Measurements from ENCODE around the gene SRSF1.
"Not testable (repeated sequence)": the region's sequence is repeated elsewhere in the genome, so short reads cannot be mapped to it uniquely, and the experiment has no call there.

The SRSF1 gene, protein sequence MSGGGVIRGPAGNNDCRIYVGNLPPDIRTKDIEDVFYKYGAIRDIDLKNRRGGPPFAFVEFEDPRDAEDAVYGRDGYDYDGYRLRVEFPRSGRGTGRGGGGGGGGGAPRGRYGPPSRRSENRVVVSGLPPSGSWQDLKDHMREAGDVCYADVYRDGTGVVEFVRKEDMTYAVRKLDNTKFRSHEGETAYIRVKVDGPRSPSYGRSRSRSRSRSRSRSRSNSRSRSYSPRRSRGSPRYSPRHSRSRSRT

DNA sequence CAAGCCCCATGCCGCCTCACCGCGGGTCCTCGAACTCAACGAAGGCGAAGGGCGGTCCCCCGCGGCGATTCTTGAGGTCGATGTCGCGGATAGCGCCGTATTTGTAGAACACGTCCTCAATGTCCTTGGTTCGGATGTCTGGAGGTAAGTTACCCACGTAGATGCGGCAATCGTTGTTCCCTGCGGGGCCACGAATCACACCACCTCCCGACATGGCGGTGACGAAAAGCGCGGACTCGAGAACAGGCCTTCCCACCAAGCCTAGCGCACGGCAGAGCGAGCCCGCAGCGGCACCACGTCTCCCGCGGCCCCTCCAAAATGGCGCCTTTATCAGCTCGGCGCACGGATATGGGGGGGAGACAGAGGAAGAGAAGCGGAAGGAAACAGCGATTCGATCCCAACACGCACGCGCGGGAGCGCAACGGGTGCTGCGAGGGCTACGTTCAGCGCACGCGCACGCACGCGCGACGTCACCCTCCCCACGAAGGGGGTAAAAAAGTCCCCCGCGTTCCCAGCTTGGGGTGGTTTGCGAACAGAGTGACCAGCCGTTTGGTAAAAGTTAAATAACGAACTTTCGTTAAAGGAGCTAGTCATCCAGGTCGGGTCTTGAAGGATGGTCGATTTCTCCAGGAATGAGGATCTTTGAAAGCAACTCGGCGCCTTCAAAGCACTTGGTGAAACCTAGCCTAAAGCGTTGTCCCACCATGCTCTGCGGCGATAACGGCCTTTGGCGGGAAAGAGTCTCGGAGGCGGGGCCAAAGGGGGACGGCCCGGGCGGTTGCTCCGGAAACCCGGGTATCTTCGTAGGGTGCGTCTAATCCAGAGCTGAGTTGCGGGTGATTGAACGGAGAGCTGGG lies at the start of gene SRSF1:
Gene SRSF1, minus strand, starts transcription at position 323 of the 857 bp plus-strand sequence. Its CDS starts 109 bp downstream, at position 214.
- DNase-seq = peak; percentile 98

DNA sequence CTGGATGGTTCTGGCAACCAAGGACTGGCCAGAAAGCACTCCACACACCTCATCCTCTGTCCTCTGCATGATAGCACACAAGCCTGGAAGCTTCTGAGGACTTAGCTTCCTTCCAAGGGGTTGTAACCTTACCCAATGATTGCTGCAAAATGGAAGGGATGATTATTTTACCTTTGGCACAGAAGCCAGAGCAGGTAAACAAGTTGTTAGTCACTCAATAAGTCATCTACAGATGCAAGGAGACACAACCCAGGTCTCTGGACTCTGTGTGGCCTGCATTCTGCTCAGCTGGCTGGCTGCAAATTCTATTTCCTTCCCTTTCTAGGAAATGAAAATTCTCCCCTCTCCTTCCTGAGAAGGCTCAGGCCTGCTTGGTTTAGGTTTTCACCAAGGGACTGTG lies 49.4 kb upstream of the SRSF1 start:
- no peak for DNase-seq

DNA sequence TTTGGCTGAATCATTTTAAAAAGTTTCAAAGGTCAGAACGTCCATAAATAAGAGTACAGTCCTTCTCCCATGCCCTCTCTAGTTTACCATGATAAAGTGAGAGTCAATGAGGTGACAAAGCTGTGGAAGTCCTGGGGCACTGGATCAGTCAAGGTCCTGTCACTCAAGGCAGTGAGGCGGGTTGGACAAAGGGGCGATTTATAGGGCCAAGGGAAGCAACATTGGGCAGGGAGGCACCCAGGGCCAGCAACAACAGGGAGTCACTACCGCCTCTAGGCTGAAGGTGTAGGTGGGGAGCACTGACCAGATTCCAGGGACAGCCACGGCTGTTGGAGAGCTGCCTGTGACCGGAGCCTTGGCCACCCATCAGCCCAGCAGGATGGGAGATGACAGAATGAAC lies 47.6 kb upstream of the SRSF1 start:
- DNase-seq = no peak

DNA sequence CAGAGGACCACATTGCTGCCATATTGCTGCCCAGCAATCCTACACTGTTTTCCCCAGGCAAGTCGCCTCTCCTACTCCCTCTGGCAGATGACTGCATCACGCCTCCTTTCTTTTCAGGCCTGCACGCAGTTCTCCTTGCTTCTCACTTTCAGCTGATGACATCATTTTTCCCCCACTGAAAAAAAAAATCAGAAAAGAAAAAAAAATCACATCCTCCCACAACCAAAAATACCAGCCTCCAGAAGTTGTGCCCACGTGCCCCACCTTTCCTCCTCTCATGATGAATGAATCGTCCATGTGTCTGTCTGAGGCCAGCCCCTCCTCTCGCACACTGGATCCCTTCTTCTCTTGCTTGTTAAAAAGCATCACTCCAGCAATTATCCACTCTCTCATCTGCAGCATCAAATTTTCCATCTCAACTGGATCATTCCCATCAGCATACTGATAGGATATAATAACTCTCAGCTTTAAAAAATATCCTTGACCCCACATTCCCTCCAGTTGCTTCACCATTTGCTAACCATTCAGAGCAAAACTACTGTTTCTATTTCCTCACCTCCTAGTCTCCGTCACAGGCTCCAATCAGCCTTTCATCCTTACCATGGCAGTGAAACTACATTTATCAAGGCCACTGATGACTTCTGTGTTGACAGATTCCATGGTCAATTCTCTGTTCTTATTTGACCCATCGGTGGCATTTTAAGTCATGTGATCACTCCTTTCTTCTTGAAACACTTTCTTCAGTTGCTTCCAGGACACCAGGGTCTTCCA lies 46.1 kb upstream of the SRSF1 start:
- DNase-seq = no peak

DNA sequence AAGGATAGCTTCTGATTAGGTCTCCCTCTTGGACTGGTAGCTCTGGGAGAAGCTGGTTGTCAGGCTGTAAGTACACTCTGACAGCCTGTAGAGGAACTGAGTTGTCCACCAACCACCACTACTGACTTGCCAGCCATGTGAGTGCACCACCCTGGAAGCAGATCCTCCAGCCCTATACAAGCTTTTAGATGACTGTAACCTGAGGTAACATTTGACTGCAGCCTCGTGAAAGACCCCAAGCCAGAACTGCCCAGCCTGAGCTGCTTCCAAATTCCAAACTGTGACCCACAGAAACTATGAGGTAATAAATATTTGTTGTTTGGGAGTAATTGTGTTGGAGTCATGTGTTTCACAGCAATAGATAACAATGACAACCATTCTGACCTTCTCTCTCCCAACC lies 45.4 kb upstream of the SRSF1 start:
- no peak for DNase-seq

DNA sequence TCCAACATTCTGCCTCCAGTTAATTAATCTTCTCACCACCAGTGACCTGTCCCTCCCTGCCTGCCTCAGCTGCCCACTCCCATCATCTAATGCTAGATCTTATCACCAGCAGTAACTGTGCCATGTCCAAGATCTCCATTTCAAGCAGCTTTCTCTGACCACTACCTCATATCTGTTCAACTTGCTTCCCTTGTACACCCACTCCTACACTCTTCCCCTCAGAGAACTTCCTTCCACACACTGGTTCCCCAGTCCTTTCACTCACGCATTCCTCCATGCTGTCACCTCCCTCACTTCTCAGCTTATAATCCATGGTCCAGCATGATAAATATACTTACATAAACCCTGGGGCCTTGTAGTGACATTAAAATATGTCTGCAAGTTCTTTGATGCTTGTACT lies 44.4 kb upstream of the SRSF1 start:
- DNase-seq = no peak

DNA sequence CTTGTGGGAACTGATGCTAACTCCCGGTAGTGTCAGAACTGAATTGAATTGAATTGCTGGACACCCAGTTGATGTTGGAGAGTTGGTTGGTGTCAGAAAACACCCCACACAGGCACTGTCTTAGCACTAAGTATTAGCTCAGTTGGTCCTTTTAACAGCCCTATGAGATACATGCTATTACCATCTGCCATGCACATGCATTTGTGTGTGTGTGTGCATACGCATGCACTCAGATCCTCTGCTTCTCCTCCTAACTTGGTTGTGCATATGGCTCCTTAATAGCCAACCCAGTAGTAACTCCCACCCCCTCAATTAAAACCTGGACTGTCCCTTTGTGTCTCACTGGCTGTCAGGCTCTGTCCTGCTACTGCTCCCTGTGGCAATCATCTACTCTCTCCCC lies 43.9 kb upstream of the SRSF1 start:
- no peak for DNase-seq

DNA sequence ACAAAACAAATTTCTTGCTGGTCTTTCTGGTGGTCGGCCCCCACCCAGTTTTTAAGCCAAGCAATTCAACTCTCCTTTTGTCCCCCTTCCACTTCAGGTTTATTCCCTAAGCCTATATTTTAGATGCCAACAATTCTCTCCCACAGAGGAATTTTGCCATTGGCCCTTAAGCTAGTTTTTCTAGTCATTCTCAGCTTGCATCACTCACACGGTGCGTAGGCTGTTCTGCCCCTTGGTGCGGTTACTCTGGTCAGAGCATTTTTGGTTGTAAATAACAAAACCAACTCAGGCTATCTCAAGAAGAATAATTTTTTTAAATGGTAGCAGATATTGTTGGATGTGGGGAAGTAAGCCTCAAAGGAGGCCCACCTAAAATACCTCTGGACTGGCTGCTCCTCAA lies 42.5 kb upstream of the SRSF1 start:
- DNase-seq = no peak

DNA sequence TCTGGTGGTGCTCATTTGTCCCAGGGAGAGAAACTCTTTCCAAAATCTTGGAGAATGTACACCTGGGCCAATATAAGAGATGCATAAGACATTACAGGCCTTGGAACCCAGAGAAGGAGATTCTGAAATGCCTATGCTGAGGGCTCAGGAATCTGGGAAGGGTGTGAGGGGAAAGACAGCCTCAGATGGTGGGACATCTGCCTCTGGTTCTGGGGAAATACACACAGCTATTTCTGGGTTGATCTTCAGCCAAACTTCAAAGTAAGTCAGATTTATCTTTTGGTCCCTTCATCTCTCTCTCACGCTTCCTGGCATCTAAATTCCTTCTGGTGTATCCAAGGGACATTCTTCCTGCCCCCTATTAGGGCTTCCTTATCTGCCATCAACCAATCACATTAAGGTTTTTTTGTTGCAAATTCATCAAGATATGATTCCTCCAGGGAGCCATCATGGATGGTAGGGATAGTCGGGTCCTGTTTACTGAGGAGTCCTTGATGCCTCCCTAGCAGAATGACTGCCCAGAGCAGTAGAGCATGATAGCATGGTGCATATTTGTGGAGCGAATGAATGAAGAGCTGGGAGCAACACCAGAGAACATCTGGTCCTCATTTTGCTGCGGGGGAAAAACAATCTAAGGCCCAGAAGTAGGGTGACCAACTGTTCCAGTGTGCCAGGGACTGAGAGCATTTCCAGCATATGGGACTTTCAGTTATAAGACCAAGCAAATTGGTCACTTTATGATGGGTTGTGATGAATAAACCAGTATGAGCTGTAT lies 40.5 kb upstream of the SRSF1 start:
- no peak for DNase-seq

DNA sequence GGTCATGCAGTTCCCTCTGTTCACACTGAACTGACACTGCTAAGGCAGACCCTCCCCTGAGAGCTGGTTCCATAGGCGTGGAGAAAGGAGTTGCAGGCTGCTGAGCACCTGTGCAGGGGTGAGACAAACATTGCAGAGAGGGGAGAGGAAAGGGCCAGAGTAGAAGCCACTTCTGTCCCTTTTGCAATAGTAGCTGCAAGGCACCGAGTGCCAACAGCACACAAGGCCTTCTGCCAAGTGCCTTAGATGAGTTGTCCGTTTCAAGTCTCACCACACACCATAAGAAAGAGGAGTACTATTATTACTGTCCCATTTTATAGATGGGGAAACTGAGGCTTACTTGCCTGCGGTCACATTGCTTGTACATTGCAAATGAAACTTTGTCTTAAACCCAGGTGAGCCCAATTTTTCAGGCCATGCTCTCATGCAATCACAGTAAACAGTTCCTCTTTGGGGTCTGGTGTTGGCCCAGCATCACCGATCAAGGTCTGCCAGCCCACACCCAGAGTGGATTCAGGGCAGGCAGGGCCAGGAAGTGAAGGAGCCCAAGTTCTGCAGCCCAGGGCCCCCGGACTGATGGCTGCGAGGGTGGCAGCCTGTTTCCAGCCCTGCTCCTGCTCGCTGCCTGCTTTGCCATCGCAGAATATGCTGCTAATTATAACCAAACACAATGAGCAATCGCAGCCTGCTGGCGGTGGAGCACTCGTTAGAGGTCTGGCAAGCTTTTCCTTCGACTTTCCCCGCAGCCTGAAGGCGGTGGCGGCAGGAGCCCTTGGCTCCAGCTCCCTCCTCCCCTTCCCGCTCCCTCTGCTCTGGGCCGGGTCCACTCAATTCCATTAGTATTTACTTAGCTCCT lies 39.4 kb upstream of the SRSF1 start:
- no peak for DNase-seq

DNA sequence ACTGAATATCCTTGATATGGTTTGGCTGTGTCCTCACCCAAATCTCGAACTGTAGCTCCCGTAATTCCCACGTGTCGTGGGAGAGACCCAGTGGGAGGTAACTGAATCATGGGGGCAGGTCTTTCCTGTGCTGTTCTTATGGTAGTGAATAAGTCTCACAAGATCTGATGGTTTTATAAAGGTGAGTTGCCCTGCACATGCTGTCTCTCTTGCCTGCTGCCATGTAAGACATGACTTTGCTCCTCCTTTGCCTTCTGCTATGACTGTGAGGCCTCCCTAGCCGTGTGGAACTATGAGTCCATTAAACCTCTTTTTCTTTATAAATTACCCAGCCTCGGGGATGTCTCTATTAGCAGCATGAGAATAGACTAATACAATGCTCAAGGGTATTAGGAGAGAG lies 37.2 kb upstream of the SRSF1 start:
- not testable (repeated sequence) for DNase-seq

DNA sequence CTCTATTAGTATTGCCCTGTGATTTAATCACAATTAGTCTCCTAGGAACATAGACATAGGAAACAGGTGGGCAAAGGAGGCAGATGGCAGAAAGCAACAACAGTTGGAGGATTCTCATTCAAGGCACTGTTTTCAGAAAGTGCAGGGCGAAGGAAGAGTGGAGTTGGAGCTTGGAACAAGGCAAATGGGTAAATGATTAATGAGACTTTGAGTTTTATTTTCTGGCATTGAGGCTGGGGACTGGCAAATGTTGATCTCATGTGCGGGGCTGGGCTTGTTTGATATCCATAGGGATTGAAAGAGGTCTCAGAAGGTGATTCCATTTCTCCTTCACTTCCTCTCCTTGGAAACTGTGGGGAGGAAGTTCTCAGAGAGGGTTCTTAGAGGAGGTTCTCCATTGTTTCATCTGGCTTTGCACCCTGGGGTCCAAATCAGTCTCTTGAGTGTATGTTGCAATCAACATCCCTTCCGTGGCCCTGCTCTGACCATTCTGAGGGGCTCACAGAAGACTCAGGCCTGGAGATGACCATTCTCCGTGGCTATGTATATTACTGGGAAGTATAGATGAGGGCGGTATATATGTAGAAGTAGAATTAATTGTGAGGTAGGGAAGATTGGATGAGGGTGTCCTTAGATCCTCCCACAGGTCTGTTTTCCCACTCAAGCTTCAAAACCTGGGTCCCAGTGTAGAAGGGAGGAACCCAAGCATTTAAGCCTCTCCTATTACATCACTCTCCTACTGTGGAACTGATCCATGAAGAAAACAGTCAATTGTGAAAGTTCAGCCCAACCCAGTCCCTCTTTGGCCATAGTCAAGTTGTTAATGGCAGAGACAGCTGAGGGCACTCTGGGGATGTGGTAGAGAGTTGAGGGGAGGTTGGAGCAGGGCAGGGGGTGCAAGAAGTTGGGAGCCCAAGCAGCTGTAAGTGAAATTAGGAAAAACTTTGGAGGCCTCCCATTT lies 36.5 kb upstream of the SRSF1 start:
- DNase-seq = no peak

DNA sequence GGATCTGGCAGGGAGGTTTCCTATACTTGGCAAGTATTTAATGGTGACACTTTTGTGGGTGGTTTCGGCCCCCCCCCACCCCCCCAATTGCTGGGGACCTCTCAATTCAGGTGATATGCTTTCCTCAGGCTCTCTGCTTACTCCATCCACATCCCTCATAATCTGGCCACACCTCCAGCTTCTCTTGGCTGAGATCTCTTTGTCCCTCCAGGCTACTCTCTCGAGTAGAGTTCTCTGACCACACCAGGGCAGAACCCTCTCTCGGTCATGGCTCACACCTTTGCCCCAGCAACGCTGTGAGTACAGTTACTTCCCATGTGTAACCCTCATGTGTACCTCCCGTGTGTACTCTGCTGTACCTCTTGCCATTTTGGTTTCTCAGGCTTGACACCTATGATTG lies 34.1 kb upstream of the SRSF1 start:
- no peak for DNase-seq

DNA sequence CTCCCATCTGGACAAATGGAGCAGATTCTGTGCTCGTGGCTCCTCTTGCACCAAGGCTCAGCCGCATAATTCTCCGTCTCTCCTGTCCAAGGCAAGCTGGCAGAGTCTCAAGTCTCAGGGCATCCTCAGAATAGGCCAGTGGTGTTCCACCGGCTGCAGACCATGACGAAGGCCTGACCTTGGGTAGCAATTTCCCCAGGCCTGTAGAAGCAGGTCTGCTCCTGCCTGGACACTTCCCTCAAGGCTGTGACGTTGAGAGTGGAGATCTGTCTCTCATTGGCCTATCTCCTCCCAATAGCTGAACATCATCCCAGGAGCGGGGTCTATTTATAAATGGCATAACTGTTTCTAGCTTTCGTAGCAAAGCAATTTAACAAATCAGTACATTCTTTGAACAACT lies 33.3 kb upstream of the SRSF1 start:
- no peak for DNase-seq

DNA sequence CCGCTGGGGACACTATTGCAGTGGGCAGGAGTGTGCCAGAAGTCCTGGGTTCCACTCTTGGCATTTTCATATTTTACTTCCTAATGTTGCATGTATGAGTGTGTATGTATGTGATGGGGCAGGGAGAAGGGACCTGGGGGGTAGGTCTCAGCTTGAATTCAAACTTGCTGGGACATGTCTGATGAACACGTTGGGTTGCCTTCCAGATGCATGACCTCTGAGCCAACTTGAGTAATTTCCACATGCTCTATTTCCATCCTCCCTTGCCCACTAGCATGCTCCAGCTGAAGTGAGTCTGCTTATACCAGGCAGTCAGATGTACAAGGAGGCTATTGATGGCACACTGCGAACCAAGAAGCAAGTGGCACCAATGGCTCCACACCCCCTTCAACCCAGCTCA lies 32.9 kb upstream of the SRSF1 start:
- DNase-seq = no peak

DNA sequence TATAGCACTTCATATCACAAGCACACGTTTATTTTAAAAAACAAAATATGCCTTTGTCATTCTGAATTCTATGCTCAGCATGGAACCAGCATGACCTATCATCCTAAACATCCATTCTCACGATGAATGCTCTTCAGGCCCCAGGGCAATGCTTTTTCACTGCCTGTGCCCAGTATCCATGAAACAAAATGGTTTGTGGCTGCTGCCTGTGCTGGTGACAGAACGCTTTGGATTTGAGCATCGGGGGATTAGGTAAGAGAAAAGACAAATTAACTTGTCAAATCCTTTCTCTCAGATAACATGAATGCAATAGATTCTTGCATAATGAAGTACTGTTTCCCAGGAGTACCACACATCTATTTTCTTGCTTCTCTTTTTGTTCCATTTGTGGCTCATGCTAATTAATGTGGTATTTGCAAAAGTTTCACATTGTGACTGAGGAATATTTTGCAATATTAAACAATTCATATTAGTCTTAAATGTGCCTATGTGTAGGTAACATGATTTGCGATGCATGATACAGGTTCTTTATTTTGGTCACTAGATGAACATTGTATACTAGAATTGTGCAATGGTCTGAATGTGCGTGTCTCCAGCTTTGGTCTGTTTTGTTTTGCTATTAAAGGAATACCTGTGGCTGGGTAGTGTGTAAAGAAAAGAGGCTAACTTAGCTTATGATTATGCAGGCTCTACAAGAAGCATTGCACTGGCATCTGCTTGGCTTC lies 25.8 kb upstream of the SRSF1 start:
- no peak for DNase-seq

DNA sequence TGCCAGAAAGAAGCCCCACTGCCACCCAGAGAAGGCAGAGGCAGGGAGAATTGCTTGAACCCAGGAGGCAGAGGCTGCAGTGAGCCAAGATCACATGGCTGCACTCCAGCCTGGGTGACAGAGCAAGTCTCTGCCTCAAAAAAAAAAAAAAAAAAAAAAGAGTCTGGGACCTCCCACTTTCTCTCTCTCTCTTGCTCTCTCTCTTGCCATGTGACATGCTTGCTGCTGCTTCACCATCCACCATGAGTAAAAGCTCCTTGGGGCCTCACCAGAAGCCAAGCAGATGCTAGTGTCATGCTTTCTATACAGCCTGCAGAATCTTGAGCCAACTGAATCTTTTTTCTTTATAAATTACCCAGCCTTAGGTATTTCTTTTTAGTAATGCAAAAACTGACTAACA lies 21.5 kb upstream of the SRSF1 start:
- DNase-seq = no peak

DNA sequence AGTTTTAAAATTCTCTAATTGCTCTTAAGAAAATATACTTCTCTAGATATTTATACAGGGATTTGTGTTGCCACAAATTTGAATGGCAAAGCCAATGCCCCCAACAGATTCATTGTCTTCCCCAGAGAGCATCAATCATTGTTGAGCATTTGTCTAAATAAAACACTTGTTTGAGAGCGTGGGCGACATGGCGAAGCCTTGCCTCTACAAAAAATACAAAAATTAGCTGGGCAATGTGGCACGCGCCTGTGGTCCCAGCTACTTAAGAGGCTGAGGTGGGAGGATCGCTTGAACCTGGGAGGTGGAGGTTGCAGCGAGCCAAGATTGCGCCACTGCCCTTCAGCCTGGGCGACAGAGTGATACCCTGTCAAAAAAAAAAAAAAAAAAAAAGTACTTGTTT lies 13.4 kb upstream of the SRSF1 start:
- no peak for DNase-seq

DNA sequence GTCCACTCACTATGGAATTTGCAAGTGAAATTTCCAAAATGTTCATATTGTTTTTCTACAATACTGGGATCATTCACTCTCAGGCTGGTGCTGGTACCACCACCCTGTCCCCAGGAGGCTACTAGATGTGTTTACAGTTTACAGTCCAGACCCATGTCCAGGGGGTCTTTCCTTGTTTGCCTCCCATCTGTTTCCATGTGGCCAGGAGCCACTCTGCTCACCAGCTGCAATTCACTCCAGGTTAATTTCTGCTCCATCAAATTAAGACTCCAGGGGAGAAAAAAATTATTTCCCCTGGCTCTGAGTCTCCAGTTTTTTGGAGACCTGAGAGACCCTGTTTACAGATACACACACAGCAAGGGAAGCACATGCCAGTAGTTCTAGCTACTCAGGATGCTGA lies 12.5 kb upstream of the SRSF1 start:
- DNase-seq = no peak

DNA sequence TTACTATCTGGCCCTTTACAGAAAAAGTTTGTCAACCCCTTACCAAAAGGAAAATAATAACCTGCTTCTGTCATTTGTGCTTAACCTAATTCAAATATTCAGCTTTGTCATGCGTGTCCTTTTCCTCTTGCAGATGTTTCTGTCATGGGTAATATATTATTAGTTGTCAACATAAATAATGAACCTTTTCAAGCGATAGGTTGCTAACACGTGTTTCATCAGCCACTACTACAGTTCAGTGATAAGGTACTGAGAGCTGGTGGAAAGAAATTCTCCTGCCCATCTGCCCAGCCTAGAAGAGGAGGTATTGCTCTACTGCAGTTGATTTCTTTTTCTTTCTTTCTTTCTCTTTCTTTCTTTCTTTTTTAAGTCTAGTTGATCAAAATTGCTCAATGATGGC lies 12.0 kb upstream of the SRSF1 start:
- DNase-seq = no peak
